CD4-positive, CD25-positive, alpha-beta regulatory T cell (primary cell): ENCODE results near the gene ZBTB42. TPM values are rescaled to one million over a fixed set of nuclear protein-coding genes. Genes with fewer than 3 reads are reported as not detected.
A peak's percentile ranks its signal among the peaks of the same experiment; 100 is the strongest.

Experiments
- ATAC-seq, 2 donors: fragments of 150-1000 bp; cut with Tn5 transposase; one replicate each; pipeline ENCODE4 v1.10.0; 2021; ENCODE audit warnings: low read depth in 2 of 2, moderate number of reproducible peaks in 2 of 2, moderate library complexity in 1 of 2
- DNase-seq, 3 donors: peaks; one replicate each; pipeline versions ENCODE4 v3.0.0 to v3.0.0-alpha.2; 2012 to 2022; ENCODE audit warnings: mixed read lengths in 1 of 3
- H3K27ac ChIP-seq: one replicate; pipeline ENCODE4 v1.7.0; 2013; ENCODE audit warnings: mild to moderate bottlenecking, low read length; ENCODE audit not compliant: insufficient read depth, poor library complexity, severe bottlenecking
- H3K27me3 ChIP-seq: one replicate; pipeline ENCODE4 v1.7.0; 2013; ENCODE audit warnings: low read length; ENCODE audit not compliant: control insufficient read depth, insufficient read depth
- H3K36me3 ChIP-seq: one replicate; pipeline ENCODE4 v1.7.0; 2013; ENCODE audit warnings: mild to moderate bottlenecking, low read length, moderate library complexity; ENCODE audit not compliant: control insufficient read depth, insufficient read depth
- H3K4me1 ChIP-seq: 2 replicates; pipeline ENCODE4 v1.7.0; 2013; ENCODE audit warnings: mild to moderate bottlenecking, low read length; ENCODE audit not compliant: insufficient read depth, control insufficient read depth, poor library complexity, severe bottlenecking
- H3K4me3 ChIP-seq: one replicate; pipeline ENCODE4 v1.7.0; 2013; ENCODE audit warnings: low read depth, mild to moderate bottlenecking, low read length, moderate library complexity
- H3K9me3 ChIP-seq, 2 experiments: 1 replicate in 1 of 2; 2 replicates in 1 of 2; pipeline ENCODE4 v1.7.0; 2013; ENCODE audit warnings: low read length in 2 of 2, mild to moderate bottlenecking in 1 of 2, moderate library complexity in 1 of 2; ENCODE audit not compliant: control insufficient read depth in 2 of 2
- H3K27ac Mint-ChIP-seq, 3 donors: one replicate each; pipeline ENCODE4 v1.8.0; 2020 to 2022; ENCODE audit warnings: mild to moderate bottlenecking in 3 of 3, mixed read lengths in 3 of 3, moderate library complexity in 2 of 3
- H3K27me3 Mint-ChIP-seq: one replicate; pipeline ENCODE4 v1.8.0; 2022; ENCODE audit warnings: mild to moderate bottlenecking, mixed read lengths
- H3K36me3 Mint-ChIP-seq: one replicate; pipeline ENCODE4 v1.8.0; 2020; ENCODE audit warnings: mixed read lengths
- H3K4me1 Mint-ChIP-seq, 4 donors: one replicate each; pipeline ENCODE4 v1.8.0; 2020 to 2022; ENCODE audit warnings: mixed read lengths in 4 of 4, mild to moderate bottlenecking in 1 of 4
- H3K4me3 Mint-ChIP-seq, 4 donors: one replicate each; pipeline ENCODE4 v1.8.0; 2020 to 2022; ENCODE audit warnings: mild to moderate bottlenecking in 4 of 4, mixed read lengths in 4 of 4, moderate library complexity in 3 of 4
- H3K9me3 Mint-ChIP-seq, 7 donors: one replicate each; pipeline ENCODE4 v1.8.0; 2020 to 2022; ENCODE audit warnings: mixed read lengths in 7 of 7, mild to moderate bottlenecking in 3 of 7, moderate library complexity in 2 of 7
- polyA plus RNA-seq, 4 donors: library from polyadenylated mRNA; unstranded; fragments of 300-500 nt; fragmentation: Illumina TruSeq; gene quantifications; one replicate each; pipeline ENCODE4 v1.2.3, GENCODE V29; 2021
- total RNA-seq: library from RNA; stranded (reverse); gene quantifications from one replicate; pipeline ENCODE4 v1.2.3, GENCODE V29; 2022

Gene ZBTB42
- total and polyA plus RNA-seq, 5 donors from 2014 or later, result 1.3 to 3.6 (median 2.0) TPM

DNA sequence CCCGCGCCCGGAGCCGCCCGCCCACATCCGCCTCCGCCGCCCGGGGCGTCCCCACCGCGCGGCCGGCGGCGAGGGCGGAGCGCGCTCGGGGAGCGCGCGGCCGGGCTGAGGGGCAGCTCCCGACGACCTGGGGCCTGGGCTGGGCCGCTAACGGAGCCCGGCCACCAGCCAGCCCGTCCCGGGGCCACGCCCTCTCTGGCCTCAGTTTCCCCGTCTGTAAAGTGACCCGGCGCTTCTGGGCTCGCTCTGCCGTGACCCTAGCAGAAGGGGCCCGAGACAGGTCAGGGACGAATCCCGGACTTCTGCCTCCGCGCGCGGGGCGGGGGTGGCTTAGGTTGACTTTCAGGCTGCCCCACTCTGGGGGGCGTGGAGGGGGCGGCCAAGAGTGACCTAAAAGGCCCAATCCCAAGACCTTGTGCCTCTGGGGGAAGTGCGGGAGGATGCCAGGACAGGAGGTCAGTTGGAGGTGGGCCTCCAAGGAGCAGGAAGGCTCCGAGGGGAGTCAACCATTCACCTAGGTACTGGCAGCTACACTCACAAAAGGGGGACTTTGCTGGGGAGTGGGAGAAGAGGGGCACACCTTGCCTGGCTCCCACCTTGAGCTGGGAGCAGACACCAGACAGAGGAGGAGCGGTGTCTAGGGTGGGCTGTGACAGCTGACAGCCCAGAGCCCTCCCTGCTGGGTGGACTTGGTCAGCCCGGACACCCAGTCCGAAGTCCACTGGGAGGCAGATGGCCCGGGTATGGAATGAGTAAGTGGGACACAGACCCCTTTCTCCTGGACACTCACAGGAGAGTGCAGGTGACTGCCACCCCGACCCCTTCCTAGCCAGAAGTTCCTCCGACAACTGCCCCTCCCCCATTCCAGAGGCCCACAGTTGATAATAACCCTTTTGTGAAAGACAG, 4.9 kb upstream of the ZBTB42 start:
- Mint-ChIP-seq H3K27me3 (no peaks in the 10 kb centered on the region), H3K4me3 (peak overlapping the region; percentile 86 to 93 (median 88)), H3K27ac (peak overlapping the region; percentile 64 to 92 (median 83)), H3K36me3 (no peaks in the 10 kb centered on the region), H3K4me1 (peaks cover 0 to 52% (median 21%) of the 10 kb centered on the region in 4 donors), H3K9me3 (no peaks in the 10 kb centered on the region)
- Histone ChIP-seq H3K4me3 (no peak overlapping the region), H3K9me3 (no peaks in the 10 kb centered on the region), H3K27ac (peak overlapping the region; percentile 81), H3K4me1 (peaks cover 36% of the 10 kb centered on the region), H3K36me3 (no peaks in the 10 kb centered on the region), H3K27me3 (no peaks in the 10 kb centered on the region)
- DNase-seq (peak; percentile 46 to 58 (median 46)), ATAC-seq (peak; percentile 54 to 55)

DNA sequence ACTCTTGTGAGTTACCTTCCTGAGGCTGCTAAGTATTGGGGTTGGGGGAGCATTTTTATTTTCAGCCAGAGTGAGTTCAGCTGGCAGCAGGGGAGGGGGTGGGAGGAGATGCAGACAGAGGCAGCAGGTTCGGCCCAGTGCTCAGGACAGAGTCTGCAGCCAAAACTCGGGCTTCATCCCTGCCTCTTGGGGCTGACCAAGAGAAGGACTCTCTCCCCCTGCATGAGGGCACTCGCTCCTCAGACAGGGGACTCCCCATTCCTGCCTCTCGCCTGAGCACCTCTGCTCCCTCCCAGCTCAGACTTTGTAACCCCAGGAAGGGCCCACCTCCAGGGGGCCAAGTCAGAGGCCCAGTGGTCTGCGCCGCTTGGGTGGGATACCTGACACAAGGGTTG, 4.2 kb upstream of the ZBTB42 start:
- no peaks in the 10 kb centered on the region for H3K9me3 Mint-ChIP-seq

DNA sequence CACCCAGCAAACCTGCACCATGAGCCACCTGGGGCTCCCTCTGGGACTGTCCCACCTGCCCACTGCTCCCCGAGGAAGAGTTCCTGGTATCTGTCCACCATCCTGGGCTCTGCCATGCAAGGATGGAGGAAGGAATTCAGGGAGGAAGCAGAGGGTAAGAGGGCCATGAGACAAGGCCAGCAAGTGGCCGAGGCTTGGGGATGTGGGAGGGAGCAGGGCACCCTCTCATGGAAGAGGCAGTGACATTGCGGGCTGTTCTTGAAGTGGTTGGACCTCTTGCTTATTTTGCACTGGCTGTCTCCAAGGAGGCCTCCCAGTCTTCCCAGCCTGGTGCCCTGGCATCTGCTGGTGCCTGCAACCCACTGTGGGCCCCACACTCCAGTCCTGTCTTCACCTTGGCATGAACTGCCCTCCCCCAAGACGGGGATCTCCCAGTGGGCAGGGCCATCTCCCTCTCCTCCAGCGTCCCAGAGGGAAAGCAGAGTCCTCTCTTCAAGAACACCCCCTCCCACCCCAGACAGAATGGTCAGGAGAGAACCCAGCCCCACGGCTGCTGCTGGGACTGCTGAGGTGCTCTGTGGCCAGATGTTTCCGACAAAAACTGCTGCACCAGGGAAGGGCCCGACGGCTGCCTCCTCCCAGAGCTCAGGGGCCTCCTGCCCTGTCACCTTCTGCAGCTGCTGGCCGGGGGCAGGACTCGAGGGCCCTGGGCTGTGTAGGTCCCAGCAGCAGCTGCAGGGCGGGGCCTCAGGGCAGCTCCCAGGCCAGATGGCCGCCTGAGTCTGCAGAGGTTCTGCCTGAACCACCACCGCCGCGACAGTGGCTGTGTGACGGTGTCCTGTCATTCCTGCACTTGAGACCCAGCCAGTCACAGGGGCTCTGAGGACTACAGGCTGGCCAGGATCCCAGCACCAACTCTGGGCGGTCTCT, 3.5 kb upstream of the ZBTB42 start:
- Histone ChIP-seq H3K27me3 (no peaks in the 10 kb centered on the region), H3K4me3 (no peak overlapping the region), H3K27ac (peak overlapping the region; percentile 5), H3K9me3 (no peaks in the 10 kb centered on the region), H3K4me1 (peaks cover 47% of the 10 kb centered on the region), H3K36me3 (no peaks in the 10 kb centered on the region)
- no peaks in the 10 kb centered on the region for H3K9me3 Mint-ChIP-seq
- no peak for DNase-seq
- ATAC-seq, result no peak
- peak overlapping the region; percentile 72 to 93 (median 85) for H3K4me3 Mint-ChIP-seq
- H3K27me3 Mint-ChIP-seq, result no peaks in the 10 kb centered on the region
- H3K36me3 Mint-ChIP-seq, result no peaks in the 10 kb centered on the region
- peaks cover 0 to 57% (median 18%) of the 10 kb centered on the region in 4 donors for H3K4me1 Mint-ChIP-seq
- peak overlapping the region; percentile 60 to 83 (median 64) for H3K27ac Mint-ChIP-seq

More for the DNA sequence above, 4.2 kb upstream of the ZBTB42 start:
- no peak for DNase-seq
- H3K4me3 ChIP-seq, result no peak overlapping the region
- H3K4me1 ChIP-seq, result peaks cover 42% of the 10 kb centered on the region
- H3K4me1 Mint-ChIP-seq, result peaks cover 0 to 51% (median 18%) of the 10 kb centered on the region in 4 donors
- H3K27me3 Mint-ChIP-seq, result no peaks in the 10 kb centered on the region
- no peak for ATAC-seq
- no peaks in the 10 kb centered on the region for H3K36me3 ChIP-seq
- H3K4me3 Mint-ChIP-seq, result peak overlapping the region; percentile 86 to 93 (median 88)
- H3K36me3 Mint-ChIP-seq, result no peaks in the 10 kb centered on the region
- H3K27ac ChIP-seq, result no peak overlapping the region
- no peaks in the 10 kb centered on the region for H3K27me3 ChIP-seq
- H3K9me3 ChIP-seq, result no peaks in the 10 kb centered on the region
- H3K27ac Mint-ChIP-seq, result peak overlapping the region; percentile 64 to 92 (median 83)

DNA sequence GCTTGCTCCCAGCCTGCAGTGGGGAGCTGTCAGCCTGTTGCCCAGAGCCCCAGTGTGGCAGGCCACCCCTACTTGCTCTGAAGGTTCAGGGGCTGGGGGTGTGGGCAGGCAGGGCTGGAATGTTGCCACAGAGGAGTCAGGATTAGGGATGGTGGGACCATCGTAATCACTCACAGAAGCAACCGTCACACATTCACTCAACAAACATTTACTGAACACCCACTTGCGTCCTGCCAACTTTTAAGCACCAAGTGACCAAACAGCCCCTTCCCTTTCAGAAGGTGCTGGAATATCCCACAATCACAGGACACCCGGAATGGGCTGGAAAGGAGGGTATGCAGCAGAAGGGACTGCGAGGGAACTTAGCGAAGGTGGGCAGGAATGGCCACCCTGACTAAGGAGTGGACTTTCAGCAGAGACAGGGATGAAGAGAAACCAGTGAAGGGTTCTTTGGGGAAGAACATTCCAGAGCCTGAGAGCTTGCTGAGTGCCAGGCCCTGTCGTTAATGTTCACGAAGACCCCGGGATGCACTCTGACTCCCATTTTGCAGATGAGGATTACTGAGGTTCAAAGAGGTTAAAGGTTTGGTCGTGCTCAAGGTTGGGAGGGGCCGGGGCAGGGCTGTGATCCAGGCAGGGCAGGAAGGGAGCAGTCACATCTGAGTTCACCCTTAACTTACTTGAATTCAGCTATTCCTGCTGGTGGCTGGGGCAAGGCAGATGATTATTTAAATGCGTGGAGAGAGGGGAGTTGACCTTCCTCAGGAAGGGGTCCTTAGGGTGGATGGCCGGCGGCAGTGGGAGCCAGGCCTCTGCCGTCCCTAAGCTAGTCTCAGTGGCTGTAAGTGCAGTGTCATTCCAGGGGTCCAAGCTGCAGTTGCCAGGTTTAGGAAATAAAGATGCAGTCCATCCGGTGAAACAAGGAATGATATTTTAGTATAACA, 2.3 kb upstream of the ZBTB42 start:
- ATAC-seq, result no peak
- Mint-ChIP-seq H3K4me3 (peak overlapping the region; percentile 61 to 93 (median 72)), H3K27me3 (no peaks in the 10 kb centered on the region), H3K4me1 (peaks cover 0 to 51% (median 12%) of the 10 kb centered on the region in 4 donors), H3K36me3 (no peaks in the 10 kb centered on the region), H3K27ac (peak overlapping the region; percentile 16 to 88 (median 73)), H3K9me3 (no peaks in the 10 kb centered on the region)
- peak in 1 of 3 donors; percentile 20 for DNase-seq
- peaks cover 44% of the 10 kb centered on the region for H3K4me1 ChIP-seq
- H3K4me3 ChIP-seq, result no peak overlapping the region
- no peaks in the 10 kb centered on the region for H3K36me3 ChIP-seq
- no peaks in the 10 kb centered on the region for H3K9me3 ChIP-seq
- no peaks in the 10 kb centered on the region for H3K27me3 ChIP-seq
- H3K27ac ChIP-seq, result no peak overlapping the region

DNA sequence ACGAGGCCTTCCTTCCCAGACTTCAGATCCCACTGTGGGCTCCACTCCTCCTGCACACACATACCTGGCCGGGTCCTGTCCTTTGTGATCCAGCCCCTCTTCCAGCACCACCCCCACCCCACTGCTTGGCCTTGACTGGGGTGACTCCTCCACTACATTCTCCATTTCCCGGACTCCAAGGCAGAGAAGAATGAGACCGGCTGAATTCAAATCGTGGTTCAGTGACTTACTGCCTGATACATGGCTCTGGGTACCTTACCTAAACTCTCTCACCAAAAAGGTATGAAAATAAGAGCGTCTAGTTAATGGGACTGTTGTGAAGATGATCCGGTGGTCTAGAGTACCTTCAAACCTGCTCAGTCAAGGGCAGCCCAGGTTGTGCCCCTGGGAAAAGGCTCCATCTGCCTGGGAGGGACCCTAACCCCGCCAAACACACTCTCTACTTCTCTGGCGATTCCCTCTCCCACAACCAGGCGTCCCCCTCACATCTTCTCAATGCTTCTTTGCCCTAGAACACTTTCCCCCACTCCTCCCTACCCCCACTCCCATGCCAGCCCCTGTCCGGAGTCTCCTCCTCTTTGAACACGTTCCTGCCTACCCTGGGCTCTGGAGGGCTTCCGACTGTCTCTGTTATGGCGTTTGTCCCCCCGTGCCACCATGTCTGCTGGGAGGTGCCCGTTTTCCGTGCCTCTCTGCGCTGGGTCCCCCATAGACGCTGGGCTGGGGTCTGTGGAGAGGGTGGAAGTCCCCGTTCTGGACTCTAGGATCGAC, 1.5 kb upstream of the ZBTB42 start:
- peaks cover 0 to 47% (median 8%) of the 10 kb centered on the region in 4 donors for H3K4me1 Mint-ChIP-seq

DNA sequence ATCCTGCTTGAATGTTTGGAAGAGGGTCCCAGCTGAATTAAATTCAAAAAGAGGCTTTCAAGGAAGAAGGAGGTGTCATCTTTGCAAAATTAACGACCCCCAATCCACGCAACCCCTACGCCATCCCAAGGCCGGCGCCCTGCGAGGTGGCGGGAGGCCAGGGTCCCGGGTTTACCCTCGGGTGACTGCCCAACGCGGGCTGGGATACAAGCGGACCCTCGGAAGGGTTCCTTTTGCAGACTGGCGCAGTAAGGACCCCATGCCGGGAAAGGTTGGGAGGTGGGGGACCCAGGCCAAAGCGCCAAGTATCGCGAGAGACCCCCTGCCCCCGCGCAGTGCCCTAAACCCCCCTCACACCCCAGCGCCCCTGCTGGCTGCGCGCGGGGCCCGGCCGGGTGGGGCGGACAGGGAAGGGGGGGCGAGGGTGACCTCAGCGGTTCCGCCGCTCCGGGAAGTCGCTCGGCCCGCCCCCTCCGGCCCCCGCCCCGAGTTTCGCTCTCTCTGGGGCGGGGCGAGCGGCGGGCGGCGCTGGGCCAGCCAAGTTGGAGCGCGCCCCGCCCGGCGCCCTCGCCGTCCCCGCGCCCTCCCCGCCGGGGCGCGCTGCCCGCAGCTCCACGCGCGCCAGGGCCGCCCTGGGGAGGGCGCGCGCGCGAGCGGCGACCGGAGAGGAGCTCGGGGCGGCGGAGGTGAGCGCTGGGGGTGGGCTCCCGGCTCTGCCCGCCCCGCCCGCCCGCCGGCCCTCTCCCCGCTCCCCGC, 708 bp upstream of the ZBTB42 start:
- no peaks in the 10 kb centered on the region for H3K27me3 ChIP-seq
- H3K36me3 ChIP-seq, result no peaks in the 10 kb centered on the region
- no peaks in the 10 kb centered on the region for H3K36me3 Mint-ChIP-seq
- no peaks in the 10 kb centered on the region for H3K9me3 ChIP-seq
- peak overlapping the region; percentile 61 to 93 (median 67) for H3K4me3 Mint-ChIP-seq
- no peaks in the 10 kb centered on the region for H3K27me3 Mint-ChIP-seq
- peak overlapping the region; percentile 74 for H3K27ac ChIP-seq
- DNase-seq, result peak; percentile 75 to 86 (median 76)
- peak overlapping the region; percentile 73 to 88 (median 86) for H3K27ac Mint-ChIP-seq
- H3K9me3 Mint-ChIP-seq, result no peaks in the 10 kb centered on the region
- ATAC-seq, result peak; percentile 72 to 73
- H3K4me1 Mint-ChIP-seq, result peaks cover 0 to 45% (median 6%) of the 10 kb centered on the region in 4 donors
- H3K4me3 ChIP-seq, result no peak overlapping the region
- peaks cover 31% of the 10 kb centered on the region for H3K4me1 ChIP-seq

More for the DNA sequence above, 1.5 kb upstream of the ZBTB42 start:
- H3K4me3 ChIP-seq, result no peak overlapping the region
- Mint-ChIP-seq H3K27me3 (no peaks in the 10 kb centered on the region), H3K27ac (peak overlapping the region; percentile 73 to 88 (median 86)), H3K4me3 (peak overlapping the region; percentile 61 to 93 (median 67)), H3K36me3 (no peaks in the 10 kb centered on the region), H3K9me3 (no peaks in the 10 kb centered on the region)
- H3K36me3 ChIP-seq, result no peaks in the 10 kb centered on the region
- H3K27ac ChIP-seq, result peak overlapping the region; percentile 74
- no peak for ATAC-seq
- H3K9me3 ChIP-seq, result no peaks in the 10 kb centered on the region
- DNase-seq, result peak in 1 of 3 donors; percentile 27
- H3K4me1 ChIP-seq, result peaks cover 35% of the 10 kb centered on the region
- no peaks in the 10 kb centered on the region for H3K27me3 ChIP-seq
